Upper lobe of left lung (tissue), 4 donors: ENCODE measurements around the gene ASB1.

Experiments used
- EP300 ChIP-seq, 4 donors: sonication (generic); formaldehyde crosslinking; IDR thresholded peaks; one replicate each; pipeline ENCODE4 v1.5.1; 2017; ENCODE audit warnings: antibody characterized with exemption in 4 of 4, control low read depth in 2 of 4
- POLR2AphosphoS5 ChIP-seq, 2 donors: sonication (generic); formaldehyde crosslinking; IDR thresholded peaks; one replicate each; pipeline ENCODE4 v1.5.1; 2017; ENCODE audit warnings: antibody characterized with exemption in 2 of 2
- TF ChIP-seq, protein P1 (sequence below), 6 experiments: fragments of 450-650 bp in 4 of 6; fragments of 200-600 bp in 2 of 6; sonication (generic) in 2 of 6; IDR thresholded peaks; one replicate each; pipeline ENCODE4 v1.5.1; 2016 to 2019; ENCODE audit warnings: antibody characterized with exemption in 6 of 6

DNA sequence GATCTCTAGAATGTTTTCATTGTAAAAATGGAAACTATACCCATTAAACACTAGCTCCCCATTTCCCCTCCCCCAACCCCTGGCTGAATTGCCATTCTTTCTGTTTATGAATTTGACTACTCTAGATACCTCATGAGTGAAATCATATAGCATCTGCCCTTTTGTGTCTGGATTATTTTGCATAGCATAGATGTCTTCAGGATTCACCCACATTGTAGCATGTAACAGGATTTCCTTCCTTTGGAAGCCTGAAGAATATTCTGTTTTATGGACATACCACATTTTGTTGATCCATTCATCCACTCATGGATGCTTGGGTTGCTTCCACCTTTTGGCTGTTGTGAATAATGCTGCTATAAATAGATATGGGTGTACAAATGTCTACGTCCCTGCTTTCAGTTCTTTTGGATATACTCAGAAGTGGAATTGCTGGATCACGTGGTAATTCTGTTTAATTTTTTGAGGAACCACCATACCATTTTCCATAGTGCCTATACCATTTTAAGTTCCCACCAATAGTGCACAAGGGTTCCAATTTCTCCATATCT lies 7.7 kb upstream of the ASB1 start:
- TF ChIP-seq POLR2AphosphoS5 (IDR thresholded peaks at IDR 0.05), result no peak
- TF ChIP-seq, protein P1, sequence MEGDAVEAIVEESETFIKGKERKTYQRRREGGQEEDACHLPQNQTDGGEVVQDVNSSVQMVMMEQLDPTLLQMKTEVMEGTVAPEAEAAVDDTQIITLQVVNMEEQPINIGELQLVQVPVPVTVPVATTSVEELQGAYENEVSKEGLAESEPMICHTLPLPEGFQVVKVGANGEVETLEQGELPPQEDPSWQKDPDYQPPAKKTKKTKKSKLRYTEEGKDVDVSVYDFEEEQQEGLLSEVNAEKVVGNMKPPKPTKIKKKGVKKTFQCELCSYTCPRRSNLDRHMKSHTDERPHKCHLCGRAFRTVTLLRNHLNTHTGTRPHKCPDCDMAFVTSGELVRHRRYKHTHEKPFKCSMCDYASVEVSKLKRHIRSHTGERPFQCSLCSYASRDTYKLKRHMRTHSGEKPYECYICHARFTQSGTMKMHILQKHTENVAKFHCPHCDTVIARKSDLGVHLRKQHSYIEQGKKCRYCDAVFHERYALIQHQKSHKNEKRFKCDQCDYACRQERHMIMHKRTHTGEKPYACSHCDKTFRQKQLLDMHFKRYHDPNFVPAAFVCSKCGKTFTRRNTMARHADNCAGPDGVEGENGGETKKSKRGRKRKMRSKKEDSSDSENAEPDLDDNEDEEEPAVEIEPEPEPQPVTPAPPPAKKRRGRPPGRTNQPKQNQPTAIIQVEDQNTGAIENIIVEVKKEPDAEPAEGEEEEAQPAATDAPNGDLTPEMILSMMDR (IDR thresholded peaks at IDR 0.05), result no peak
- no peak for TF ChIP-seq EP300 (IDR thresholded peaks at IDR 0.05)
